Measurements from ENCODE around the gene SPAG6.
"Not testable (repeated sequence)": the region's sequence is repeated elsewhere in the genome, so short reads cannot be mapped to it uniquely, and the experiment has no call there.

The SPAG6 gene

GRCh38 chr10:22345301-22346095 is at the start of gene SPAG6:
Gene SPAG6, plus strand, starts transcription at chr10:22345496. Its CDS starts 116 bp downstream, at chr10:22345612.
- H3K9ac ChIP-seq (ENCODE audit: low read depth in 1 of 2, low read length in 2 of 2): no peak within 1 kb of the TSS
- H3K4me3 ChIP-seq (ENCODE audit: low read depth in 1 of 2, low read length in 2 of 2): peak within 1 kb of the TSS; percentile 1 to 44
- H3K27me3 ChIP-seq (ENCODE audit: control insufficient read depth in 1 of 2, insufficient read depth in 2 of 2, low read length in 2 of 2): peaks cover 51 to 63% of the 10 kb centered on the region in 2 donors

GRCh38 chr10:22301193-22301592 is 44.1 kb upstream of the SPAG6 start:
- no peak overlapping the region for H3K9ac ChIP-seq (ENCODE audit: low read depth in 1 of 2, low read length in 2 of 2)
- no peak overlapping the region for H3K4me3 ChIP-seq (ENCODE audit: low read depth in 1 of 2, low read length in 2 of 2)
- H3K36me3 ChIP-seq (ENCODE audit: control insufficient read depth in 1 of 2, insufficient read depth in 2 of 2, low read length in 2 of 2): no peaks in the 10 kb centered on the region
- no peaks in the 10 kb centered on the region for H3K27me3 ChIP-seq (ENCODE audit: control insufficient read depth in 1 of 2, insufficient read depth in 2 of 2, low read length in 2 of 2)
- H3K27ac ChIP-seq (ENCODE audit: low read depth, low read length): no peak overlapping the region
- no peaks in the 10 kb centered on the region for H3K9me3 ChIP-seq (ENCODE audit: control insufficient read depth in 1 of 2, low read length in 2 of 2)
- no peaks in the 10 kb centered on the region for H3K4me1 ChIP-seq (ENCODE audit: control insufficient read depth in 1 of 2, insufficient read depth in 2 of 2, low read length in 2 of 2)

More at GRCh38 chr10:22345301-22346095, at the start of gene SPAG6:
- Histone ChIP-seq H3K36me3 (ENCODE audit: control insufficient read depth in 1 of 2, insufficient read depth in 2 of 2, low read length in 2 of 2) (no peaks in the 10 kb centered on the region), H3K27ac (ENCODE audit: low read depth, low read length) (no peak within 1 kb of the TSS), H3K4me1 (ENCODE audit: control insufficient read depth in 1 of 2, insufficient read depth in 2 of 2, low read length in 2 of 2) (peaks cover 7% of the 10 kb centered on the region in 2 donors), H3K9me3 (ENCODE audit: control insufficient read depth in 1 of 2, low read length in 2 of 2) (no peaks in the 10 kb centered on the region)

- Histone ChIP-seq H3K4me3 (ENCODE audit: low read depth in 1 of 2, low read length in 2 of 2) (no peak overlapping the region), H3K9me3 (ENCODE audit: control insufficient read depth in 1 of 2, low read length in 2 of 2) (no peaks in the 10 kb centered on the region), H3K36me3 (ENCODE audit: control insufficient read depth in 1 of 2, insufficient read depth in 2 of 2, low read length in 2 of 2) (no peaks in the 10 kb centered on the region), H3K27ac (ENCODE audit: low read depth, low read length) (no peak overlapping the region), H3K9ac (ENCODE audit: low read depth in 1 of 2, low read length in 2 of 2) (no peak overlapping the region), H3K4me1 (ENCODE audit: control insufficient read depth in 1 of 2, insufficient read depth in 2 of 2, low read length in 2 of 2) (no peaks in the 10 kb centered on the region), H3K27me3 (ENCODE audit: control insufficient read depth in 1 of 2, insufficient read depth in 2 of 2, low read length in 2 of 2) (no peaks in the 10 kb centered on the region)
Observed at GRCh38 chr10:22303461-22303860, 41.8 kb upstream of the SPAG6 start.

GRCh38 chr10:22305721-22306120 is 39.6 kb upstream of the SPAG6 start:
- H3K9ac ChIP-seq (ENCODE audit: low read depth in 1 of 2, low read length in 2 of 2): no peak overlapping the region
- no peaks in the 10 kb centered on the region for H3K36me3 ChIP-seq (ENCODE audit: control insufficient read depth in 1 of 2, insufficient read depth in 2 of 2, low read length in 2 of 2)
- no peaks in the 10 kb centered on the region for H3K27me3 ChIP-seq (ENCODE audit: control insufficient read depth in 1 of 2, insufficient read depth in 2 of 2, low read length in 2 of 2)
- H3K27ac ChIP-seq (ENCODE audit: low read depth, low read length): no peak overlapping the region
- no peaks in the 10 kb centered on the region for H3K9me3 ChIP-seq (ENCODE audit: control insufficient read depth in 1 of 2, low read length in 2 of 2)
- H3K4me1 ChIP-seq (ENCODE audit: control insufficient read depth in 1 of 2, insufficient read depth in 2 of 2, low read length in 2 of 2): no peaks in the 10 kb centered on the region
- H3K4me3 ChIP-seq (ENCODE audit: low read depth in 1 of 2, low read length in 2 of 2): no peak overlapping the region

- Histone ChIP-seq H3K27me3 (ENCODE audit: control insufficient read depth in 1 of 2, insufficient read depth in 2 of 2, low read length in 2 of 2) (no peaks in the 10 kb centered on the region), H3K4me1 (ENCODE audit: control insufficient read depth in 1 of 2, insufficient read depth in 2 of 2, low read length in 2 of 2) (no peaks in the 10 kb centered on the region), H3K4me3 (ENCODE audit: low read depth in 1 of 2, low read length in 2 of 2) (no peak overlapping the region), H3K9me3 (ENCODE audit: control insufficient read depth in 1 of 2, low read length in 2 of 2) (no peaks in the 10 kb centered on the region), H3K27ac (ENCODE audit: low read depth, low read length) (no peak overlapping the region), H3K36me3 (ENCODE audit: control insufficient read depth in 1 of 2, insufficient read depth in 2 of 2, low read length in 2 of 2) (no peaks in the 10 kb centered on the region), H3K9ac (ENCODE audit: low read depth in 1 of 2, low read length in 2 of 2) (no peak overlapping the region)
Observed at GRCh38 chr10:22308390-22308789, 36.9 kb upstream of the SPAG6 start.

- no peak overlapping the region for H3K4me3 ChIP-seq (ENCODE audit: low read depth in 1 of 2, low read length in 2 of 2)
- no peaks in the 10 kb centered on the region for H3K9me3 ChIP-seq (ENCODE audit: control insufficient read depth in 1 of 2, low read length in 2 of 2)
- H3K27me3 ChIP-seq (ENCODE audit: control insufficient read depth in 1 of 2, insufficient read depth in 2 of 2, low read length in 2 of 2): no peaks in the 10 kb centered on the region
- no peak overlapping the region for H3K27ac ChIP-seq (ENCODE audit: low read depth, low read length)
- H3K4me1 ChIP-seq (ENCODE audit: control insufficient read depth in 1 of 2, insufficient read depth in 2 of 2, low read length in 2 of 2): no peaks in the 10 kb centered on the region
- H3K36me3 ChIP-seq (ENCODE audit: control insufficient read depth in 1 of 2, insufficient read depth in 2 of 2, low read length in 2 of 2): no peaks in the 10 kb centered on the region
- no peak overlapping the region for H3K9ac ChIP-seq (ENCODE audit: low read depth in 1 of 2, low read length in 2 of 2)
Observed at GRCh38 chr10:22309180-22310000, 35.9 kb upstream of the SPAG6 start.

GRCh38 chr10:22310012-22310411 is 35.3 kb upstream of the SPAG6 start:
- not testable (repeated sequence) for H3K27me3 ChIP-seq (ENCODE audit: control insufficient read depth in 1 of 2, insufficient read depth in 2 of 2, low read length in 2 of 2); H3K4me1 ChIP-seq (ENCODE audit: control insufficient read depth in 1 of 2, insufficient read depth in 2 of 2, low read length in 2 of 2); H3K27ac ChIP-seq (ENCODE audit: low read depth, low read length); H3K9ac ChIP-seq (ENCODE audit: low read depth in 1 of 2, low read length in 2 of 2); H3K36me3 ChIP-seq (ENCODE audit: control insufficient read depth in 1 of 2, insufficient read depth in 2 of 2, low read length in 2 of 2); H3K9me3 ChIP-seq (ENCODE audit: control insufficient read depth in 1 of 2, low read length in 2 of 2); H3K4me3 ChIP-seq (ENCODE audit: low read depth in 1 of 2, low read length in 2 of 2)

GRCh38 chr10:22310928-22311327 is 34.4 kb upstream of the SPAG6 start:
- no peaks in the 10 kb centered on the region for H3K36me3 ChIP-seq (ENCODE audit: control insufficient read depth in 1 of 2, insufficient read depth in 2 of 2, low read length in 2 of 2)
- H3K9ac ChIP-seq (ENCODE audit: low read depth in 1 of 2, low read length in 2 of 2): no peak overlapping the region
- no peaks in the 10 kb centered on the region for H3K27me3 ChIP-seq (ENCODE audit: control insufficient read depth in 1 of 2, insufficient read depth in 2 of 2, low read length in 2 of 2)
- no peak overlapping the region for H3K4me3 ChIP-seq (ENCODE audit: low read depth in 1 of 2, low read length in 2 of 2)
- no peaks in the 10 kb centered on the region for H3K9me3 ChIP-seq (ENCODE audit: control insufficient read depth in 1 of 2, low read length in 2 of 2)
- no peak overlapping the region for H3K27ac ChIP-seq (ENCODE audit: low read depth, low read length)
- H3K4me1 ChIP-seq (ENCODE audit: control insufficient read depth in 1 of 2, insufficient read depth in 2 of 2, low read length in 2 of 2): peaks cover 4 to 11% of the 10 kb centered on the region in 2 donors

- no peaks in the 10 kb centered on the region for H3K27me3 ChIP-seq (ENCODE audit: control insufficient read depth in 1 of 2, insufficient read depth in 2 of 2, low read length in 2 of 2)
- H3K9me3 ChIP-seq (ENCODE audit: control insufficient read depth in 1 of 2, low read length in 2 of 2): no peaks in the 10 kb centered on the region
- no peak overlapping the region for H3K27ac ChIP-seq (ENCODE audit: low read depth, low read length)
- H3K36me3 ChIP-seq (ENCODE audit: control insufficient read depth in 1 of 2, insufficient read depth in 2 of 2, low read length in 2 of 2): no peaks in the 10 kb centered on the region
- no peak overlapping the region for H3K9ac ChIP-seq (ENCODE audit: low read depth in 1 of 2, low read length in 2 of 2)
- H3K4me1 ChIP-seq (ENCODE audit: control insufficient read depth in 1 of 2, insufficient read depth in 2 of 2, low read length in 2 of 2): peaks cover 19 to 23% of the 10 kb centered on the region in 2 donors
- peak overlapping the region in 1 of 2 donors; percentile 94 for H3K4me3 ChIP-seq (ENCODE audit: low read depth in 1 of 2, low read length in 2 of 2)
Observed at GRCh38 chr10:22314852-22315251, 30.4 kb upstream of the SPAG6 start.

All from duodenal mucosa (tissue), 2 donors.